H1 (cell line): ENCODE measurements around the gene KATNAL1.

ENCODE experiments used
- CEBPB ChIP-seq: IDR thresholded peaks from 2 replicates; pipeline ENCODE4 v1.6.1; 2012; ENCODE audit warnings: low read depth, low read length
- POLR2A ChIP-seq, 2 experiments: IDR thresholded peaks; 1 replicate in 1 of 2; 2 replicates in 1 of 2; pipeline ENCODE4 v1.6.1; 2011; ENCODE audit warnings: low read depth in 2 of 2, low read length in 2 of 2, mild to moderate bottlenecking in 2 of 2; ENCODE audit errors: control extremely low read depth in 1 of 2
- POU5F1 ChIP-seq: IDR thresholded peaks from 2 replicates; pipeline ENCODE4 v1.6.1; 2011; ENCODE audit warnings: low read depth, mild to moderate bottlenecking, low read length, moderate library complexity
- RAD21 ChIP-seq, 2 experiments: IDR thresholded peaks in 1 of 2; conservative IDR thresholded peaks in 1 of 2; 2 replicates each; pipeline ENCODE4 v1.6.1; 2011; ENCODE audit warnings: low read depth in 2 of 2, low read length in 2 of 2, improper control_type of control experiment in 1 of 2, inconsistent platforms in 1 of 2, mild to moderate bottlenecking in 1 of 2, moderate library complexity in 1 of 2
- USF2 ChIP-seq: IDR thresholded peaks from 2 replicates; pipeline ENCODE4 v1.6.1; 2011; ENCODE audit warnings: low read length, improper control_type of control experiment
- YY1 ChIP-seq: IDR thresholded peaks from 2 replicates; pipeline ENCODE4 v1.6.1; 2011; ENCODE audit warnings: low read depth, mild to moderate bottlenecking, low read length
- TF ChIP-seq, protein P1 (sequence below), 3 experiments: IDR thresholded peaks; 1 replicate in 2 of 3; 2 replicates in 1 of 3; pipeline versions ENCODE4 v1.5.1 to v1.6.1; 2011; ENCODE audit warnings: low read length in 3 of 3, mild to moderate bottlenecking in 3 of 3, inconsistent platforms in 2 of 3, low read depth in 1 of 3, moderate library complexity in 1 of 3; ENCODE audit not compliant: insufficient read depth in 1 of 3; ENCODE audit errors: control extremely low read depth in 1 of 3

- TF ChIP-seq, protein P1, sequence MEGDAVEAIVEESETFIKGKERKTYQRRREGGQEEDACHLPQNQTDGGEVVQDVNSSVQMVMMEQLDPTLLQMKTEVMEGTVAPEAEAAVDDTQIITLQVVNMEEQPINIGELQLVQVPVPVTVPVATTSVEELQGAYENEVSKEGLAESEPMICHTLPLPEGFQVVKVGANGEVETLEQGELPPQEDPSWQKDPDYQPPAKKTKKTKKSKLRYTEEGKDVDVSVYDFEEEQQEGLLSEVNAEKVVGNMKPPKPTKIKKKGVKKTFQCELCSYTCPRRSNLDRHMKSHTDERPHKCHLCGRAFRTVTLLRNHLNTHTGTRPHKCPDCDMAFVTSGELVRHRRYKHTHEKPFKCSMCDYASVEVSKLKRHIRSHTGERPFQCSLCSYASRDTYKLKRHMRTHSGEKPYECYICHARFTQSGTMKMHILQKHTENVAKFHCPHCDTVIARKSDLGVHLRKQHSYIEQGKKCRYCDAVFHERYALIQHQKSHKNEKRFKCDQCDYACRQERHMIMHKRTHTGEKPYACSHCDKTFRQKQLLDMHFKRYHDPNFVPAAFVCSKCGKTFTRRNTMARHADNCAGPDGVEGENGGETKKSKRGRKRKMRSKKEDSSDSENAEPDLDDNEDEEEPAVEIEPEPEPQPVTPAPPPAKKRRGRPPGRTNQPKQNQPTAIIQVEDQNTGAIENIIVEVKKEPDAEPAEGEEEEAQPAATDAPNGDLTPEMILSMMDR (IDR thresholded peaks at IDR 0.05; ENCODE audit: control extremely low read depth in 1 of 3, insufficient read depth in 1 of 3, low read depth in 1 of 3, low read length in 3 of 3) = no peak
- TF ChIP-seq USF2 = no peak
- no peak for TF ChIP-seq YY1
- no peak for TF ChIP-seq POU5F1
- no peak for TF ChIP-seq CEBPB
- TF ChIP-seq POLR2A (IDR thresholded peaks at IDR 0.05; ENCODE audit: control extremely low read depth in 1 of 2, low read depth in 2 of 2, low read length in 2 of 2) = no peak
- TF ChIP-seq RAD21 (IDR thresholded peaks at IDR 0.05 in 1 of 2, conservative IDR thresholded peaks at IDR 0.05 in 1 of 2; ENCODE audit: low read depth in 2 of 2, low read length in 2 of 2) = no peak
These were observed 134.1 kb downstream of the KATNAL1 start for GRCh38 chr13:30173303-30173610.
